Astrocyte (in vitro differentiated cells and primary cell): ENCODE results near the gene EID2B. TPM values are rescaled to one million over a fixed set of nuclear protein-coding genes. Genes with fewer than 3 reads are reported as not detected.

Experiments used
- DNase-seq: peaks from one replicate; pipeline ENCODE4 v3.0.0-alpha.2; 2010; ENCODE audit warnings: low read depth
- FAIRE-seq: peaks from 2 replicates; lab custom pipeline; 2011; peaks lifted over from hg19 to GRCh38; lab: Jason Lieb, UNC
- H2AFZ ChIP-seq: 2 replicates; pipeline ENCODE4 v1.6.0; 2012; ENCODE audit warnings: low read depth, low read length, inconsistent platforms
- H3K27ac ChIP-seq: 2 replicates; pipeline ENCODE4 v1.5.1; 2011; ENCODE audit warnings: low read depth, low read length, inconsistent platforms
- H3K27me3 ChIP-seq: 2 replicates; pipeline ENCODE4 v1.6.0; 2011; ENCODE audit warnings: low read length, inconsistent platforms; ENCODE audit not compliant: insufficient read depth
- H3K36me3 ChIP-seq: 2 replicates; pipeline ENCODE4 v1.5.1; 2011; ENCODE audit warnings: low read length, inconsistent platforms; ENCODE audit not compliant: insufficient read depth
- H3K4me1 ChIP-seq: 2 replicates; pipeline ENCODE4 v1.5.1; 2011; ENCODE audit warnings: low read length, inconsistent platforms; ENCODE audit not compliant: insufficient read depth
- H3K4me2 ChIP-seq: 2 replicates; pipeline ENCODE4 v1.6.0; 2012; ENCODE audit warnings: low read length, inconsistent platforms
- H3K4me3 ChIP-seq: 2 replicates; pipeline ENCODE4 v1.5.1; 2011; ENCODE audit warnings: low read depth, mild to moderate bottlenecking, low read length, inconsistent platforms; ENCODE audit not compliant: insufficient read depth
- H3K79me2 ChIP-seq: 2 replicates; pipeline ENCODE4 v1.6.0; 2012; ENCODE audit warnings: mild to moderate bottlenecking, low read length, inconsistent platforms; ENCODE audit not compliant: insufficient read depth
- H3K9ac ChIP-seq: 2 replicates; pipeline ENCODE4 v1.6.0; 2012; ENCODE audit warnings: mild to moderate bottlenecking, low read length, inconsistent platforms
- H3K9me3 ChIP-seq: 2 replicates; pipeline ENCODE4 v1.5.1; 2012; ENCODE audit warnings: low read depth, mild to moderate bottlenecking, low read length, inconsistent platforms; ENCODE audit not compliant: insufficient read depth
- H4K20me1 ChIP-seq: 2 replicates; pipeline ENCODE4 v1.6.0; 2012; ENCODE audit warnings: low read length, inconsistent platforms; ENCODE audit not compliant: insufficient read depth
- H3K27ac Mint-ChIP-seq: one replicate; pipeline ENCODE4 v1.8.0; 2021; ENCODE audit warnings: mild to moderate bottlenecking, mixed read lengths; ENCODE audit not compliant: unreplicated experiment
- H3K27me3 Mint-ChIP-seq: one replicate; pipeline ENCODE4 v1.8.0; 2021; ENCODE audit warnings: low read depth, mixed read lengths; ENCODE audit not compliant: unreplicated experiment
- H3K36me3 Mint-ChIP-seq: one replicate; pipeline ENCODE4 v1.8.0; 2021; ENCODE audit warnings: low read depth, mixed read lengths; ENCODE audit not compliant: unreplicated experiment
- H3K4me1 Mint-ChIP-seq: one replicate; pipeline ENCODE4 v1.8.0; 2021; ENCODE audit warnings: low read depth, mixed read lengths; ENCODE audit not compliant: unreplicated experiment
- H3K4me3 Mint-ChIP-seq: one replicate; pipeline ENCODE4 v1.8.0; 2021; ENCODE audit warnings: mild to moderate bottlenecking, moderate library complexity, mixed read lengths; ENCODE audit not compliant: unreplicated experiment
- H3K9me3 Mint-ChIP-seq: one replicate; pipeline ENCODE4 v1.8.0; 2021; ENCODE audit warnings: mild to moderate bottlenecking, mixed read lengths; ENCODE audit not compliant: unreplicated experiment
- CTCF ChIP-seq: IDR thresholded peaks from 2 replicates; pipeline ENCODE4 v1.5.1; 2011; ENCODE audit warnings: low read depth, mild to moderate bottlenecking, inconsistent platforms, low read length, moderate library complexity; ENCODE audit not compliant: insufficient read depth
- EZH2 ChIP-seq: IDR thresholded peaks from 2 replicates; pipeline ENCODE4 v1.6.1; 2012; ENCODE audit warnings: mild to moderate bottlenecking, low read length, inconsistent platforms; ENCODE audit not compliant: insufficient read depth
- total RNA-seq: library from RNA; stranded (reverse); gene quantifications from 2 replicates; pipeline ENCODE4 v1.2.1, GENCODE V29; 2021

EID2B gene
- total RNA-seq, 1 donor from 2014 or later, result 2.6 TPM

- FAIRE-seq (no peak), DNase-seq (no peak)
- H3K4me1 ChIP-seq, result peaks cover 11% of the 10 kb centered on the region
- Mint-ChIP-seq H3K36me3 (peaks cover 2% of the 10 kb centered on the region), H3K27ac (no peak overlapping the region), H3K4me3 (no peak overlapping the region), H3K4me1 (peaks cover 5% of the 10 kb centered on the region), H3K27me3 (peaks cover 67% of the 10 kb centered on the region), H3K9me3 (peaks cover 4% of the 10 kb centered on the region)
- no peaks in the 10 kb centered on the region for H3K9me3 ChIP-seq
- no peak overlapping the region for H3K4me3 ChIP-seq
- no peak overlapping the region for H3K4me2 ChIP-seq
- peaks cover 31% of the 10 kb centered on the region for H3K27me3 ChIP-seq
- H4K20me1 ChIP-seq, result no peaks in the 10 kb centered on the region
- no peak overlapping the region for H2AFZ ChIP-seq
- H3K36me3 ChIP-seq, result no peaks in the 10 kb centered on the region
- H3K27ac ChIP-seq, result no peak overlapping the region
- no peak overlapping the region for H3K9ac ChIP-seq
- H3K79me2 ChIP-seq, result no peaks in the 10 kb centered on the region
- TF ChIP-seq CTCF, result no peak
- no peak for TF ChIP-seq EZH2
Measured at GRCh38 chr19:39500543-39500942, 32.1 kb downstream of the EID2B start.

GRCh38 chr19:39499932-39500331 is 32.7 kb downstream of the EID2B start:
- H3K27me3 ChIP-seq, result peaks cover 31% of the 10 kb centered on the region
- FAIRE-seq, result no peak

More at GRCh38 chr19:39499932-39500331, 32.7 kb downstream of the EID2B start:
- Histone ChIP-seq H3K27ac (no peak overlapping the region), H3K4me2 (no peak overlapping the region), H3K79me2 (no peaks in the 10 kb centered on the region), H3K36me3 (no peaks in the 10 kb centered on the region), H3K9me3 (no peaks in the 10 kb centered on the region), H2AFZ (no peak overlapping the region), H3K4me3 (no peak overlapping the region), H3K4me1 (peaks cover 11% of the 10 kb centered on the region), H3K9ac (no peak overlapping the region), H4K20me1 (no peaks in the 10 kb centered on the region)
- H3K27ac Mint-ChIP-seq, result no peak overlapping the region
- H3K36me3 Mint-ChIP-seq, result peaks cover 2% of the 10 kb centered on the region
- peaks cover 63% of the 10 kb centered on the region for H3K27me3 Mint-ChIP-seq
- no peak overlapping the region for H3K4me3 Mint-ChIP-seq
- peaks cover 4% of the 10 kb centered on the region for H3K9me3 Mint-ChIP-seq
- peaks cover 5% of the 10 kb centered on the region for H3K4me1 Mint-ChIP-seq
- TF ChIP-seq EZH2 (no peak), CTCF (no peak)
- no peak for DNase-seq
